GM04503 (cell line): ENCODE results near the gene KRTAP26-1.

ENCODE experiments used
- DNase-seq: peaks from one replicate; pipeline ENCODE4 v3.0.0-alpha.2; 2012; ENCODE audit warnings: low read depth

KRTAP26-1 gene

DNA sequence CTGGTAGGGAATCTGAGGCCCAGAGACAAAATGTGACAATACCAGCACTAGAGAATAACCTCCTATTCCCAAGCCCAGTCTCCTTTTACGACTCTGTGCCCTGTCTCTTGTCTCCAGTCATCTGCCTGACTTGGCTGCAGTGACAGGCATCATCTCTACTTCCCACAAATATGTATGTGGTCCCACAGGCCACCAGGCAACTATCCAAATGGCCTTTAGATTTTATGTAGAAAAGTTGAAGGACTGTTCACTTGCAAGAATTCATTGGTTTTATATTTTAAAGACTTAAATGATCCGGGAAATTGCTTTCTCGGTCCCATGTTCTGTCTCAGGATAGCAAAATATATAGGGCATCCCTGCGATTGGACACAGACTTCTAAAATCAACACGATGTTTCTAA lies 49.0 kb downstream of the KRTAP26-1 start:
- no peak for DNase-seq

- no peak for DNase-seq
Observed at GRCh38 chr21:30269803-30270530, 50.1 kb downstream of the KRTAP26-1 start.
